ENCODE measurements around the gene ATP2B2. TPM values are rescaled to one million over a fixed set of nuclear protein-coding genes. Genes with fewer than 3 reads are reported as not detected.

The ATP2B2 gene
- total RNA-seq, 3 donors from 2014 or later: 0.09 to 0.70 (median 0.12) TPM

DNA sequence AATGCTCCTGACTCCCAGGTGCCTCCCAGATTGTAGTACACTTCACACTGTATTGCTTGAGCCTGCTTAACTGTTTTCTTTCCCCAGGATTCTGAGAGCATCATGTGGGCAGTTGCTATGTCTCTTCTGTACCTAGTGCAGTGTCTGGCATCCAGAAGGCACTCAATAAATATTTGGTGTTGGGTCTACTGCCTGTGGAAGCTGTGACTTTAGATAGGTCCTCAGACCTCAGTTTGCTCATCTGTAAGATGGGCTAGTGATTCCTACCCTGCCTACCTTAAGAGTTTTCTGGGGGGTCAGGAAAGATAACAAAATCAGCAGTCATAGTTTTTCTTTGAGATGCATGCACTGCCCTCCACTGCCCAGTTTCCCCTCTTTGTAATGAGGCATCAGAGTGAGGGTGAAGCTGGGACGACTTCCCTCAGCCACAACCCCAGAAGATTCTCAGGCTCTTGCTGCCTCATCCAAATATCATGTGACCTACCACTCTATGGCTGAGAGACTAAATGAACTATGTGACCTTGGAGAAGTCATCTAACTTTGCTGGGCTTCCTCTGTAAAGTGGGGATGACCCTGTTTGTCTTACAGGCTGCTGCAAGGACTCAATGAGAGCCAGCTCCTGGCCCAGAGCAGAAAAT is 50.4 kb downstream of the ATP2B2 start:
- intact Hi-C loops (cut with DNase I, micrococcal nuclease): no loop called here
- no peak for ATAC-seq
- TF ChIP-seq, protein P1, sequence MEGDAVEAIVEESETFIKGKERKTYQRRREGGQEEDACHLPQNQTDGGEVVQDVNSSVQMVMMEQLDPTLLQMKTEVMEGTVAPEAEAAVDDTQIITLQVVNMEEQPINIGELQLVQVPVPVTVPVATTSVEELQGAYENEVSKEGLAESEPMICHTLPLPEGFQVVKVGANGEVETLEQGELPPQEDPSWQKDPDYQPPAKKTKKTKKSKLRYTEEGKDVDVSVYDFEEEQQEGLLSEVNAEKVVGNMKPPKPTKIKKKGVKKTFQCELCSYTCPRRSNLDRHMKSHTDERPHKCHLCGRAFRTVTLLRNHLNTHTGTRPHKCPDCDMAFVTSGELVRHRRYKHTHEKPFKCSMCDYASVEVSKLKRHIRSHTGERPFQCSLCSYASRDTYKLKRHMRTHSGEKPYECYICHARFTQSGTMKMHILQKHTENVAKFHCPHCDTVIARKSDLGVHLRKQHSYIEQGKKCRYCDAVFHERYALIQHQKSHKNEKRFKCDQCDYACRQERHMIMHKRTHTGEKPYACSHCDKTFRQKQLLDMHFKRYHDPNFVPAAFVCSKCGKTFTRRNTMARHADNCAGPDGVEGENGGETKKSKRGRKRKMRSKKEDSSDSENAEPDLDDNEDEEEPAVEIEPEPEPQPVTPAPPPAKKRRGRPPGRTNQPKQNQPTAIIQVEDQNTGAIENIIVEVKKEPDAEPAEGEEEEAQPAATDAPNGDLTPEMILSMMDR (IDR thresholded peaks at IDR 0.05): no peak

DNA sequence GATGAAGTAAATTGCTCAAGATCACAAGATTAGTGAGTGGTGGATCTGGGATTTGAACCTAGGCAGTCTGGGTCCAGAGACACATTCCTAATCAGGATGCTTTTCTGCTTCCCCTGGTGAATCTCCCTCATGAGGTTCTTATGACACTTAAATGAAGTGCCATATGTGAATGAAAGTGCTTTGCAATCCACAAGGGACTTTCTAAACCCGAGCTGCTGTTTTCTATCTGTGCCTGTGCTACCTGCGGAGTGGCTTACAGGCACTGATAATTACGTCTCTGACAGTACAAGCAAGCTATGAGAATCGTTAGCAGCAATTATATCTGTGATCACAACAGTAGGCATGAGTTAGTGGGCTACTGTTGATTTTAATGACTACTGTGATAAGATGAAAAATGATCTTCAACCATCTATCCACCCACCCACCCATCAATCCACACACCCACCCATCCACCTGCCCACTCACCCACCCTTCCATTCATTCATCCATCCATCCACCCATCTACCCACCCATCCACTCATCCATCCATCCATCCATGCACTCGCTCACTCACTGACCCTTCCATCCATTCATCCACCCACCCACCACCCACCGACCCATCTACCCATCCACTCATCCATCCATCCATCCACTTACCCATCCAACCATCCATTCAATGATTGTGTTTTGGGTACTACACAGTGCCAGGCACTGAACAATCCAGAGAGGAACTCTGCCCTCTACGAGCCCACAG is 51.8 kb downstream of the ATP2B2 start:
- TF ChIP-seq, protein P1 (IDR thresholded peaks at IDR 0.05): no peak
- DNase-seq (no peak), ATAC-seq (no peak)
- intact Hi-C loops (cut with DNase I, micrococcal nuclease): no loop called here
- H3K9me3 ChIP-seq: no peaks in the 10 kb centered on the region
- no peak overlapping the region for H3K4me3 ChIP-seq
- H3K4me1 ChIP-seq (ENCODE audit: low read depth): no peaks in the 10 kb centered on the region
- H3K36me3 ChIP-seq (ENCODE audit: low read depth): no peaks in the 10 kb centered on the region

More for the DNA sequence above, 50.4 kb downstream of the ATP2B2 start:
- Histone ChIP-seq H3K9me3 (no peaks in the 10 kb centered on the region), H3K36me3 (ENCODE audit: low read depth) (no peaks in the 10 kb centered on the region), H3K4me3 (no peak overlapping the region), H3K4me1 (ENCODE audit: low read depth) (no peaks in the 10 kb centered on the region)
- DNase-seq: no peak

DNA sequence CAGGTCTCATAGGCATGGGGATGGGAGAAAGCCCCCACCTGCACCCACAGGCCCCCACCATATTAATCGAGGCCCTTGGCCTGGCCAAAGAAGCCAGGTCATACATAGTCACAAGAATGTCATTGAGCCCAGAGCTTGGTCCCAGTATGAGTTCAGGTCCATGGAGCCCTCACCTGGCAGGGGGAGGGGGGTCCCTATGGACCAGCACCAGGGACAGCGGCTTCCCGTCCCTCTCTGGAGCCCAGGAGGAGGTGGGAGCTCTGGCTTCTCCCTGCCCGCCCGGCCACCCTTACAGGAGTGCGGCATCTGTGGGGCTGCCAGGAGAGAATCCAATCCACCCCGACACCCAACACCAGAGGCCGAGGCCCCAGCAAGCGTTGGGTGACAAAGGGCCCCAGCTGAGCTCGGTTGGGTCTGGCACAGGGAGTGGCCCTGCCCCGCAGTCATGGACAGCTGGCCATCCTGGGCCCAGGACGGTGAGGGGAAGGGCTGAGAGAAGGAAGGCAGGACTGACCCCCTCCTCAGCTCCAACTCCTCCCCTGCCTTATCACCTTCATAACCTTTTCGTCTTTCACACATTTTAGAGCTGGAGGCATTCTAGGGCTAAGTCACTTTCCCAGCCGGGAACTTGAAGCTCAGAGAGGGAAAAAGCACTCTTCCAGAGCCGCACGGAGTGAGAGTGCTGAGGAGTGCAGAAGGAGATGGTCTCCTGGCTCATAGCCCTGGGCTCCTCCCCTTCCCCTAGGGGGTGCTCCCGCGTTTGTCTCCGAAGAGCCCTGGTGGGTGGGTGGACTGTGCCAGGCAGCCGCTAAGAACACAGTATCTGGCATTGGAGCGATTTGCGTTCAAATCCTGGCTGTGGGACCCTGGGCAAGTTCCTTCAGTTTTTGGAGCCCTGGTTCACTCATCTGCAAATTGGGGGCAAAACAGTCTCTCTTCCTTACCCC is 54.6 kb downstream of the ATP2B2 start:
- intact Hi-C loops (cut with DNase I, micrococcal nuclease): no loop called here
- Histone ChIP-seq H3K36me3 (ENCODE audit: low read depth) (no peaks in the 10 kb centered on the region), H3K9me3 (no peaks in the 10 kb centered on the region), H3K4me3 (no peak overlapping the region), H3K4me1 (ENCODE audit: low read depth) (no peaks in the 10 kb centered on the region)
- TF ChIP-seq, protein P1 (IDR thresholded peaks at IDR 0.05): no peak
- DNase-seq: no peak
- no peak for ATAC-seq

DNA sequence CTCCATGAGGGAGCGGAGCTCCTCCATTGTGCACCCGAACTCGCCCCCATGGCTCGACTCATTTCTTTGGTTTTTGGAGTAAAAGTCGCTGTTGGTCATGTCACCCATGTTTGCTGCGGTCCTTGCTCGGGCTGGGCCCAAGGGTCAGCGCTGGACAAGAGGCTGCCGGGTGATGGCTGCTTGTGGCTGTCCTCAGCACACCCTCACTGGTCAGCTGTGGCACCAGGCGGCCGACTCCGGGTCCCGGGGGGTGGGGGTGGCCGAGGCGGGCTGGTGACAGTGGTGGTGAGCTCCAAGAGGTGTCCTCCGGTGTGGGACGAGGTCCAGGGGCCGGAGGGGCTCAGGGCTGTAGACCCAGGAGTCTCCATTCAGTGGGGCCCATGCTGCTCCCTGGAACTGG is 56.0 kb downstream of the ATP2B2 start:
- DNase-seq (no peak), ATAC-seq (no peak)
- intact Hi-C loops (cut with DNase I, micrococcal nuclease): no loop called here
- TF ChIP-seq, protein P1 (IDR thresholded peaks at IDR 0.05): no peak
- H3K4me3 ChIP-seq: no peak overlapping the region
- H3K36me3 ChIP-seq (ENCODE audit: low read depth): no peaks in the 10 kb centered on the region
- no peaks in the 10 kb centered on the region for H3K4me1 ChIP-seq (ENCODE audit: low read depth)
- no peaks in the 10 kb centered on the region for H3K9me3 ChIP-seq

DNA sequence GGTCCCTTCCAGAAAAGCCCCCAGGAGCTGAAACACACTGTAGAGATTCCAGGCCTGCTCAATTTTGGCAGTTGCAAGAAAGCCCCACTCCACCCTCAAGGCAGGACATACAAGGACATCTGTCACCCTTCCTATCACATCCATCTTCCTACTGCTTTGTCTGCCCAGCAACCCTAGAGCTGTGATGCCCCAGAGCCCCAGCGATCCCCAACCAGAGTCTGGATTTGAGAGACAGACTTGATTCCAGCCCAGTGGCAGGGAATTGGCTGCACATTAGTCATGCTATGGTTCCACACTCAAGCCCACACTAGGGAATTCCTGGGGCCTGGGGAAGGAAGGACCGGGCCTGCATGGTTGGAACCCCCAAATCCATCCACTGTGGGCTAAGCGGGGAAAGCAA is 56.8 kb downstream of the ATP2B2 start:
- ATAC-seq (no peak), DNase-seq (no peak)
- H3K4me3 ChIP-seq: no peak overlapping the region
- H3K4me1 ChIP-seq (ENCODE audit: low read depth): no peaks in the 10 kb centered on the region
- no peaks in the 10 kb centered on the region for H3K36me3 ChIP-seq (ENCODE audit: low read depth)
- intact Hi-C loops (cut with DNase I, micrococcal nuclease): no loop called here
- no peaks in the 10 kb centered on the region for H3K9me3 ChIP-seq
- TF ChIP-seq, protein P1 (IDR thresholded peaks at IDR 0.05): no peak
